GM19035 (cell line): ENCODE results near the gene MIGA2.
"Not testable (repeated sequence)": the region's sequence is repeated elsewhere in the genome, so short reads cannot be mapped to it uniquely, and the experiment has no call there.

ENCODE experiments used
- ATAC-seq: cut with Tn5 transposase; IDR thresholded peaks from one replicate; pipeline ENCODE4 v1.9.1; 2021; ENCODE audit not compliant: unreplicated experiment

Gene MIGA2

GRCh38 chr9:129035838-129036237 lies 588 bp upstream of the MIGA2 start:
- ATAC-seq = not testable (repeated sequence)

- no peak for ATAC-seq
These were observed 719 bp downstream of the MIGA2 start for GRCh38 chr9:129036923-129037766.

GRCh38 chr9:129037767-129038098 lies 1.3 kb downstream of the MIGA2 start:
- no peak for ATAC-seq

- ATAC-seq = no peak
These were observed 1.9 kb downstream of the MIGA2 start for GRCh38 chr9:129038109-129038852.

GRCh38 chr9:129040113-129040643 lies 3.8 kb downstream of the MIGA2 start:
- no peak for ATAC-seq

- ATAC-seq = no peak
These were observed 5.6 kb downstream of the MIGA2 start for GRCh38 chr9:129042016-129042415.

GRCh38 chr9:129052592-129052991 lies 16.2 kb downstream of the MIGA2 start:
- ATAC-seq = no peak

GRCh38 chr9:129053020-129053419 lies 16.6 kb downstream of the MIGA2 start:
- no peak for ATAC-seq

- no peak for ATAC-seq
These were observed 17.9 kb downstream of the MIGA2 start for GRCh38 chr9:129054163-129054851.

GRCh38 chr9:129058965-129059795 lies 22.8 kb downstream of the MIGA2 start:
- ATAC-seq = no peak

GRCh38 chr9:129059796-129060785 lies 23.7 kb downstream of the MIGA2 start:
- no peak for ATAC-seq

- no peak for ATAC-seq
These were observed 24.6 kb downstream of the MIGA2 start for GRCh38 chr9:129060991-129061390.

- no peak for ATAC-seq
These were observed 26.6 kb downstream of the MIGA2 start for GRCh38 chr9:129063061-129063460.

GRCh38 chr9:129064499-129064908 lies 28.1 kb downstream of the MIGA2 start:
- ATAC-seq = no peak

- no peak for ATAC-seq
These were observed 31.7 kb downstream of the MIGA2 start for GRCh38 chr9:129068110-129068509.

GRCh38 chr9:129068990-129069861 lies 32.8 kb downstream of the MIGA2 start:
- no peak for ATAC-seq

GRCh38 chr9:129069862-129070641 lies 33.6 kb downstream of the MIGA2 start:
- no peak for ATAC-seq
